ENCODE results near the gene TCN2. TPM values are rescaled to one million over a fixed set of nuclear protein-coding genes. Genes with fewer than 3 reads are reported as not detected.

TCN2 gene
- total and polyA plus RNA-seq, 9 of the 15 experiments (the other 6 are each of a cell fraction or from before 2014, with no cell fraction given): 0.88 to 5.4 (median 1.7) TPM

DNA sequence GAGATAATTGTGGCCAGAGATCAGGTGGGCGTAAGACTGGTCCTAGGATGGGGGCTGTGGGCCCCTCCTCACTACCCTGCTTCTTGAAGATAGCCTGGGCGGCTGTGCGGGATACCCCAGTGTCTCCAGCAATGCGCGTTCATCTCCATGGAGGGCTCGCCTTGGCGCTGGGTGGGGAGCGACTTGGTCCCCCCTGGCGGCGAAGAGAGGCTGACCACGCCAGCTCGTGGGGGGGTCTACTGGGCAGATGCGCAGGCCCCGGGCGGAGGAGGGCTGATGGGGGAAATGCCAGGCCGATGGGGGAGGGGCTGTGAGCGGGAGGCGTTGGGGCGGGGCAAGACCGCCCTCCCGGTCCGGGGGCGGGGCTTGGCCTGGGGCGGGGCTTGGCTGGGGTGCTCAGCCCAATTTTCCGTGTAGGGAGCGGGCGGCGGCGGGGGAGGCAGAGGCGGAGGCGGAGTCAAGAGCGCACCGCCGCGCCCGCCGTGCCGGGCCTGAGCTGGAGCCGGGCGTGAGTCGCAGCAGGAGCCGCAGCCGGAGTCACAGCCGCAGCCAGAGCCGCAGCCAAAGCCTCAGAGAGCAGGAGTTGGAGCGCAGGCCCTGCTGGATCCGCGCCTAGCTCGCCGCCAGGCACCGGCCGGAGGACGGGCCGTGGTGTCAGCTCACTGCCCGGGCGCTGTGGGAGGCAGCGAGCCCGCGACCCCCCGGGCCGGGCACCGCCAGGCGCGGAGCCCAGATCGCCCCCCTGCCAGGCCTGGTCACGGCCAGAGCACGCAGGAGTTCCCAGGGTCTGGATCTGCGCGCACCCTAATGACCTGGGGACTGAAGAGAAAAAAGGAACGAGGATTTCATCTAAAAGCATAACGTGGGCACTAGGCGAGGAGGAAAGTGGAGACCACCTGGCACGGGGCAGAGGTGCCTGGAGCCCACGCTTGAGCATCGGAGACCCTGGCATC is 28.6 kb downstream of the TCN2 start, which contains the start of gene SLC35E4 (continued):
- no peak for TF ChIP-seq TARDBP (IDR thresholded peaks at IDR 0.05)
- no peak for TF ChIP-seq KDM1A (IDR thresholded peaks at IDR 0.05)
- TF ChIP-seq, protein P1, sequence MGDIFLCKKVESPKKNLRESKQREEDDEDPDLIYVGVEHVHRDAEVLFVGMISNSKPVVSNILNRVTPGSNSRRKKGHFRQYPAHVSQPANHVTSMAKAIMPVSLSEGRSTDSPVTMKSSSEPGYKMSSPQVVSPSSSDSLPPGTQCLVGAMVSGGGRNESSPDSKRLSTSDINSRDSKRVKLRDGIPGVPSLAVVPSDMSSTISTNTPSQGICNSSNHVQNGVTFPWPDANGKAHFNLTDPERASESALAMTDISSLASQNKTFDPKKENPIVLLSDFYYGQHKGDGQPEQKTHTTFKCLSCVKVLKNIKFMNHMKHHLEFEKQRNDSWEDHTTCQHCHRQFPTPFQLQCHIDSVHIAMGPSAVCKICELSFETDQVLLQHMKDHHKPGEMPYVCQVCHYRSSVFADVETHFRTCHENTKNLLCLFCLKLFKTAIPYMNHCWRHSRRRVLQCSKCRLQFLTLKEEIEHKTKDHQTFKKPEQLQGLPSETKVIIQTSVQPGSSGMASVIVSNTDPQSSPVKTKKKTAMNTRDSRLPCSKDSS (IDR thresholded peaks at IDR 0.05; ENCODE audit: low read depth, partially characterized antibody): no peak
- TF ChIP-seq ZFP30 (CRISPR knock-in tag; IDR thresholded peaks at IDR 0.05; ENCODE audit: borderline replicate concordance): no peak
- no peak for TF ChIP-seq TCFL5 (CRISPR knock-in tag; conservative IDR thresholded peaks at IDR 0.05)
- TF ChIP-seq, protein P2, sequence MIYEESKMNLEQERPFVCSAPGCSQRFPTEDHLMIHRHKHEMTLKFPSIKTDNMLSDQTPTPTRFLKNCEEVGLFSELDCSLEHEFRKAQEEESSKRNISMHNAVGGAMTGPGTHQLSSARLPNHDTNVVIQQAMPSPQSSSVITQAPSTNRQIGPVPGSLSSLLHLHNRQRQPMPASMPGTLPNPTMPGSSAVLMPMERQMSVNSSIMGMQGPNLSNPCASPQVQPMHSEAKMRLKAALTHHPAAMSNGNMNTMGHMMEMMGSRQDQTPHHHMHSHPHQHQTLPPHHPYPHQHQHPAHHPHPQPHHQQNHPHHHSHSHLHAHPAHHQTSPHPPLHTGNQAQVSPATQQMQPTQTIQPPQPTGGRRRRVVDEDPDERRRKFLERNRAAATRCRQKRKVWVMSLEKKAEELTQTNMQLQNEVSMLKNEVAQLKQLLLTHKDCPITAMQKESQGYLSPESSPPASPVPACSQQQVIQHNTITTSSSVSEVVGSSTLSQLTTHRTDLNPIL (CRISPR knock-in tag; IDR thresholded peaks at IDR 0.05): no peak
- TF ChIP-seq ZNF165 (CRISPR knock-in tag; IDR thresholded peaks at IDR 0.05; ENCODE audit: borderline replicate concordance): no peak
- TF ChIP-seq ZNF384 (IDR thresholded peaks at IDR 0.05; ENCODE audit: low read depth, low read length): no peak
- peak; percentile 52 for TF ChIP-seq CCNT2 (IDR thresholded peaks at IDR 0.05; ENCODE audit: borderline replicate concordance, extremely low read depth, insufficient read length, low read depth, low read length)
- no peak for TF ChIP-seq ZNF239 (CRISPR knock-in tag; IDR thresholded peaks at IDR 0.05)
- no peak for TF ChIP-seq ZC3H4 (CRISPR knock-in tag; IDR thresholded peaks at IDR 0.05; ENCODE audit: borderline replicate concordance)
- no peak for TF ChIP-seq ARID3B (CRISPR knock-in tag; IDR thresholded peaks at IDR 0.05; ENCODE audit: borderline replicate concordance)
- TF ChIP-seq NUFIP1 (IDR thresholded peaks at IDR 0.05; ENCODE audit: partially characterized antibody): no peak
- TF ChIP-seq ILF3 (IDR thresholded peaks at IDR 0.05; ENCODE audit: borderline replicate concordance): no peak
- no peak for TF ChIP-seq ZNF57 (CRISPR knock-in tag; IDR thresholded peaks at IDR 0.05)
- no peak for TF ChIP-seq DACH1 (IDR thresholded peaks at IDR 0.05; ENCODE audit: partially characterized antibody)
- no peak for TF ChIP-seq PRMT5 (CRISPR knock-in tag; IDR thresholded peaks at IDR 0.05)
- TF ChIP-seq, protein P3, sequence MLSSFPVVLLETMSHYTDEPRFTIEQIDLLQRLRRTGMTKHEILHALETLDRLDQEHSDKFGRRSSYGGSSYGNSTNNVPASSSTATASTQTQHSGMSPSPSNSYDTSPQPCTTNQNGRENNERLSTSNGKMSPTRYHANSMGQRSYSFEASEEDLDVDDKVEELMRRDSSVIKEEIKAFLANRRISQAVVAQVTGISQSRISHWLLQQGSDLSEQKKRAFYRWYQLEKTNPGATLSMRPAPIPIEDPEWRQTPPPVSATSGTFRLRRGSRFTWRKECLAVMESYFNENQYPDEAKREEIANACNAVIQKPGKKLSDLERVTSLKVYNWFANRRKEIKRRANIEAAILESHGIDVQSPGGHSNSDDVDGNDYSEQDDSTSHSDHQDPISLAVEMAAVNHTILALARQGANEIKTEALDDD (IDR thresholded peaks at IDR 0.05): no peak
- TF ChIP-seq NR2C2 (CRISPR knock-in tag; IDR thresholded peaks at IDR 0.05): no peak
- TF ChIP-seq NR2C2 (tag; IDR thresholded peaks at IDR 0.05): no peak
- no peak for TF ChIP-seq NFYB (IDR thresholded peaks at IDR 0.05; ENCODE audit: extremely low read depth, insufficient read length)
- TF ChIP-seq ZBTB7A (IDR thresholded peaks at IDR 0.05; ENCODE audit: borderline replicate concordance, control insufficient read depth, low read depth, low read length): no peak; the same call in 1 of the 2 replicates
- no peak for TF ChIP-seq SMAD4 (CRISPR knock-in tag; conservative IDR thresholded peaks at IDR 0.05)

Measured in K562 (cell line).